ENCODE measurements around the gene UNC13C.

Gene UNC13C

GRCh38 chr15:54502416-54503075, 524.3 kb downstream of the UNC13C start:
- no peak for DNase-seq

GRCh38 chr15:54504695-54505094, 526.5 kb downstream of the UNC13C start:
- DNase-seq: no peak

DNA sequence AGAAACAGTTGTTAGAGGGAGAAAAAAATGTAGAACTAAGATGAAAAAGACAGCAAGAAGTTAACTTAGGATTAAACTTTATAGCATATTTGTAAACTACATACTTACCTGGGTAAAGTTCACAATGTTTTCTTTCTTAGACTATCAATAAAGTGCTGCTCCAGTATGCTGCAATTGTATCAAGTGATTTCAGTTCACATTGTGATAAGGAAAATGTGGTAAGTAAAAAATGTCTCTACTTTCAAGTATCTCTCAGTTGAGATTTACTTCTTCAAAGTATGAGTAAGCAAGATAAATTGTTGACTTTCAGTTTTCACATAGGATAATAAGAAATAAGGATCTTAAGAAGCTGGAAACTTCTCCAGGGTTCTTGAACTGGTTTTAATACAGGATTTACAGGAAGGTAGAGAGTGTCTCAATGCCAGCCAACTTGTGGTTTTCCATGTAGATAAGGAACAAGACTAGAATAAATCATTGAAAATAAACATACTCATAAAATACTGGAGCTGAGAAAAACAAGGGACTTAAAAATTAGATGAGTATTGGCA, 528.8 kb downstream of the UNC13C start:
- DNase-seq: no peak

DNA sequence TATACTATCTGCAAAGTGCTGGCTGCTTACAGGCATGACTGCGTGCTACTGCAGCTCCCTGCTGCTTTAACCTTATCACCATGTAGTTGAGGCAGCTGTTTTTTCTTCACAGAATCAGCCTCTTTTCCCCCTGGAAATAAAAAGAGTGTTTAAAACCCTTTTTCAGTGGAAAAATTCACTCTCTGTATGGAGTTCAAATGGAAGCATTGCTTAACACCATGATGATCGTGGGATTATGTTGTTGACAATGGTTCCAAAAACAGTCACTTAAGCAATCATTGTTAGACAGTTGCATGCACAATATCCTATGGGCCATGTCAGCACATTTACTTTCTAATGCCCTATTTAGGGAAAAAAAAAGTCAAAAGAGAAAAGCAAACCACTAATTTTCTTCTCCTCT, 536.4 kb downstream of the UNC13C start:
- no peak for DNase-seq

GRCh38 chr15:54515664-54516582, 537.7 kb downstream of the UNC13C start:
- DNase-seq: no peak

- DNase-seq: no peak
Measured at GRCh38 chr15:54517366-54517765, 539.1 kb downstream of the UNC13C start.

DNA sequence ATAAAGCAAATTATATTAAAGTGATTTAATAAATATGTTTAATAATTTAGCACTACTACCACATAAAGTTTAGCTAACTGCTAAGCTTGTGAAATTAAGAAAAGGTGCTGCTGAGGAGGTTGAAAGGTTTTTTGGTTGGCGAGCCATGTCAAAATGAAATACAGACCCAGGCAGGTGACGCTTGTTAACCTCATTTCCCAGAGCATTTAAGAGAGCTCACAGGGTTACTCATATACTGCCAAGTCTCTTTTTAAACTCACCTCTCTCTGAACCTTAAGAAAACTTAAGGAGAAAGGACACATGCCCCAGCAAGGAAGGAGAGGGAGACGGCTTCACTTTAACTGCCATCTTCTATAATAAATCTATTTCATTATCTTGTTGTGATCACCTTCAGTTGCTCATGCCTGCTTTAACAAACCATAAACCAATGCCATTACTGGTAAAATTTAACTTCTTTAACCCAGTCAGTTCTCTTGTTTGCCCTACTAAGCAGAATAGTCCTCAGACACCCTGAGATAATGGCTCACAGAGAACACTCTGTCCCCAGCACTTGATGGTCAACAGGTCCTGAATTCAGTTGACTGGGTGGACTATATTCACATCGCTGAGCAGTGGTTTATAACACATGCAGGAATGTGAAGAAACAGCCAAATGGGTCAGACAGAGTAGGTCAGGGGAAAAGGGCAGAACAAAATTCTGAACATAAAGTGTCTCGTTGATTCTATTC, 540.1 kb downstream of the UNC13C start:
- no peak for DNase-seq

DNA sequence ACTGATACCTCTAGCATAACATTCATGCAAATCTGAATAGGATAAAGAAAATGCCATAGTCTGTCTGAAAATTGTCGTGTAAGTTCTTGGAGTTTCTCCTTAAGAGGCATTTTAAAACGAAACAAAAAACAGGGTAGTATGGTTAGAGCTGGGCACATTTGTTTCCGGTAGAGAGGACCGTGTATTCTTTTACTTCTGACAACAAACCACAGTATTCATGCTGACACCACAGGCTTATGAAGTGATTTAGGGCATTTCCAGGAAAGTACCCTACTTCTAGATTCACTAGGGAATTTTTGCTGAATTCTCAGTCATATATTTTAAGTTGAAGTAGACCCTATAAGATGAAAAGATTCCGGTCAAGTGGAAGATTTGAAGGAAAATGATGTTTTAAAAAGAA, 541.3 kb downstream of the UNC13C start:
- DNase-seq: peak; percentile 4

GRCh38 chr15:54520616-54521015, 542.4 kb downstream of the UNC13C start:
- no peak for DNase-seq

GRCh38 chr15:54521206-54521605, 543.0 kb downstream of the UNC13C start:
- DNase-seq: no peak

DNA sequence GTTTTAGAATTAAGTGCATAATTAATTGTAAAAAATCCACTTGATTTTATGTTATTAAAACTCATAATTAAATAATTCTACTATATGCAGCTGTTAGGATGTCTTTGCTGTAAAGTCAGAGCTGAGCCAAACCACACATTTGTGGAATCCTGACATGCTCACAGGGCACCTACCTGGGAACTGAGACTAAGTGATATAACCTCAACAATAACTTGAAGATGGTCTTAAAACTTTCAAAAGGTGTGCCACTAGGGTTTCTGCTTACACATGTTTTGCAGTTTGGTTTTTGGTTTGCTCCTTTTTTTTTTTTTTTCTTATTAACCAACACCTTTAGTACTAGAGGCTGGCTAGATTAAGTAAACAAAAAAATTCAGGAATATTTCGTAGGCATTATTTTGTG, 549.8 kb downstream of the UNC13C start:
- DNase-seq: no peak

GRCh38 chr15:54540721-54541120, 562.5 kb downstream of the UNC13C start:
- DNase-seq: no peak

DNA sequence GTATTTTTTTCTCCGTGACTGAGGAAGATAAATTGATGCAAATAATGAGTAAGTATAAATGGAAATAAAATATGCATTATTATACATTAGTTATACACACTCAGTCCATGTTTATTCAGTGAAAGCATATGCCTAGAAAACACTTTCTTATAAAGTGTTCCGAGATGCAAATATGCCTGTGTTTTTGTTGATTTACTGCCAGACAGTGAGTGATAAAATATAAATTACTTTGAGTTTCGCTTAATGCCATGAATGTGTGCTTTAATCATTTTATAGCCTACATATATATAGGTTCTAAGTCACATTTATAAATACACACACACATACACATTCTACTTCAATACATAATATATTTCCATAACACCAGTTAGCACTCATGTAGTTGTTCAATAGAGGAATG, 569.2 kb downstream of the UNC13C start:
- no peak for DNase-seq

- no peak for DNase-seq
Measured at GRCh38 chr15:54550954-54551353, 572.7 kb downstream of the UNC13C start.

DNA sequence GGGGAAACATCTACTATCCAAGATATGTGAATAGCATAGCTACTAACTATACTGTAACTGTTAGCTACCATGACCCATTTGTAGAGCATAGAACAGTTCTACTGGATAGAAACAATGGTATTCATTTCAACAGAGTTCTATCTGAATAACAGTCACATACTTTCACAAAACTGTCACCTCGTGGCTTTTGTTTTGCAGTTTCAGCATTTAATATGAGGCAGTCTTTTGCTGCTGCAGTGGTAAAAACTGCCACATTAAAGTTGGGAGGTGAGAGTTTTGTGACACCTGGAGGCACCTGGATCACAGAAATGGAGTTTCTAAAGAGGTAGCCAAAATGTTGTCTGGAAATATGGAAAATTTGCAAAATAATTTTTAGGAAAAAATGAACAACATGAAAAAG, 578.0 kb downstream of the UNC13C start:
- no peak for DNase-seq

GRCh38 chr15:54559405-54560069, 581.3 kb downstream of the UNC13C start:
- DNase-seq: no peak

DNA sequence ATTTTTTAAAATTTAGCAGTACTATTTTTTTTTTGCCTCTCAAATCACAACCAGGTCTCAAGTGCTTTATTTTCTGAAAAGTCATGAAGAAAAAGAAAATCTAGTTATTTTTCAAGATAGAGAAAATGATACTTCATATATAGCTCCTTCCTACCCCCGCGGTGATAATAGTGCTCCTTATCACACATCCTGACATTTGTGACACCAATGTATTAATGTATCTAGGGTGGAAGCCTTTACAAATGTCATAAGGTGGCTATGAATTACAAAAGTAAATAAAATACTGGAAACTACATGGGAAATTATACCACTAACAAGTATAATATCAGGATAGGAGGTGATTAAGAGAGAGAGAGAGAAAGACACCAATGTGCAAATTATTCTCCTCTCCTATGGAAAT, 582.2 kb downstream of the UNC13C start:
- no peak for DNase-seq

GRCh38 chr15:54564166-54564565, 585.9 kb downstream of the UNC13C start:
- no peak for DNase-seq

GRCh38 chr15:54566654-54567053, 588.4 kb downstream of the UNC13C start:
- no peak for DNase-seq

GRCh38 chr15:54567408-54568035, 589.3 kb downstream of the UNC13C start:
- DNase-seq: no peak

GRCh38 chr15:54568381-54568780, 590.1 kb downstream of the UNC13C start:
- DNase-seq: no peak

- no peak for DNase-seq
Measured at GRCh38 chr15:54571576-54571975, 593.3 kb downstream of the UNC13C start.

All from activated CD4-positive, alpha-beta T cell treated with anti-CD3 and anti-CD28 coated beads, Interleukin-2, amount 50 U/mL, for 16 hours (primary cell).